ENCODE data around the gene TMCC2.
"Not testable (repeated sequence)": the region's sequence is repeated elsewhere in the genome, so short reads cannot be mapped to it uniquely, and the experiment has no call there.

TMCC2 gene, protein sequence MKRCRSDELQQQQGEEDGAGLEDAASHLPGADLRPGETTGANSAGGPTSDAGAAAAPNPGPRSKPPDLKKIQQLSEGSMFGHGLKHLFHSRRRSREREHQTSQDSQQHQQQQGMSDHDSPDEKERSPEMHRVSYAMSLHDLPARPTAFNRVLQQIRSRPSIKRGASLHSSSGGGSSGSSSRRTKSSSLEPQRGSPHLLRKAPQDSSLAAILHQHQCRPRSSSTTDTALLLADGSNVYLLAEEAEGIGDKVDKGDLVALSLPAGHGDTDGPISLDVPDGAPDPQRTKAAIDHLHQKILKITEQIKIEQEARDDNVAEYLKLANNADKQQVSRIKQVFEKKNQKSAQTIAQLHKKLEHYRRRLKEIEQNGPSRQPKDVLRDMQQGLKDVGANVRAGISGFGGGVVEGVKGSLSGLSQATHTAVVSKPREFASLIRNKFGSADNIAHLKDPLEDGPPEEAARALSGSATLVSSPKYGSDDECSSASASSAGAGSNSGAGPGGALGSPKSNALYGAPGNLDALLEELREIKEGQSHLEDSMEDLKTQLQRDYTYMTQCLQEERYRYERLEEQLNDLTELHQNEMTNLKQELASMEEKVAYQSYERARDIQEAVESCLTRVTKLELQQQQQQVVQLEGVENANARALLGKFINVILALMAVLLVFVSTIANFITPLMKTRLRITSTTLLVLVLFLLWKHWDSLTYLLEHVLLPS
- long read RNA-seq, partial matches to known transcripts = 1 of 1 reads
- long read RNA-seq, other reads (novel, unspliced or antisense) = 0 of 1 reads

DNA sequence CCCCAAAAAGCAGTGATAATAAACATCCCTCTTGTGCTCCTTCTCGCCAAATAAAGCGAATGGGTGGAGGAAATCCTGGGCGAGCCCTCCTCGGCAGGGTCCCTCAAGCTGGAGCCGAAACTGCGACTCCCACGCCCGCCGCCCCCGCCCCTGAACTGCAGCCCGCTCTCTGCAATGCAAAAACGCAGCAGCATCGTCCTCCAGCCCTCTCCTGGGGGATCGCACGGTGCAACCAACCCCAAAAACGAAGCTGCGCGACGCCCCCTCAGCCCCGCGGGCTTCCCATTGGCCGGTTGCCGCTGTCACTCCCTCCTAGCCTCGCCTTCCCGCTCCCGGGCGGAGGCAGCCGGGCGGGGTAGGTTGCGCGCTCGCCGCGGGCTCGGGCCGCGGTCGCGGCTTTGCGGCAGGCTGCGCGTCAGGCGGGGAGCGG is at the start of gene TMCC2:
TSS of gene TMCC2 (plus strand) at position 363 of the 430 bp plus-strand sequence. CDS start 619 bp downstream, outside the sequence.
- DNase-seq (ENCODE audit: low read depth in 1 of 2, low spot score in 1 of 2) = peak; percentile 51 to 59
- TF ChIP-seq GABPA (IDR thresholded peaks at IDR 0.05; ENCODE audit: low read depth) (no peak), POLR2AphosphoS5 (IDR thresholded peaks at IDR 0.05; ENCODE audit: low read depth) (no peak), SPI1 (IDR thresholded peaks at IDR 0.05; ENCODE audit: borderline replicate concordance, low read depth) (no peak)
- TF ChIP-seq, protein P1, sequence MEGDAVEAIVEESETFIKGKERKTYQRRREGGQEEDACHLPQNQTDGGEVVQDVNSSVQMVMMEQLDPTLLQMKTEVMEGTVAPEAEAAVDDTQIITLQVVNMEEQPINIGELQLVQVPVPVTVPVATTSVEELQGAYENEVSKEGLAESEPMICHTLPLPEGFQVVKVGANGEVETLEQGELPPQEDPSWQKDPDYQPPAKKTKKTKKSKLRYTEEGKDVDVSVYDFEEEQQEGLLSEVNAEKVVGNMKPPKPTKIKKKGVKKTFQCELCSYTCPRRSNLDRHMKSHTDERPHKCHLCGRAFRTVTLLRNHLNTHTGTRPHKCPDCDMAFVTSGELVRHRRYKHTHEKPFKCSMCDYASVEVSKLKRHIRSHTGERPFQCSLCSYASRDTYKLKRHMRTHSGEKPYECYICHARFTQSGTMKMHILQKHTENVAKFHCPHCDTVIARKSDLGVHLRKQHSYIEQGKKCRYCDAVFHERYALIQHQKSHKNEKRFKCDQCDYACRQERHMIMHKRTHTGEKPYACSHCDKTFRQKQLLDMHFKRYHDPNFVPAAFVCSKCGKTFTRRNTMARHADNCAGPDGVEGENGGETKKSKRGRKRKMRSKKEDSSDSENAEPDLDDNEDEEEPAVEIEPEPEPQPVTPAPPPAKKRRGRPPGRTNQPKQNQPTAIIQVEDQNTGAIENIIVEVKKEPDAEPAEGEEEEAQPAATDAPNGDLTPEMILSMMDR (IDR thresholded peaks at IDR 0.05; ENCODE audit: insufficient read depth, low read length) = no peak
- TF ChIP-seq, protein P2, sequence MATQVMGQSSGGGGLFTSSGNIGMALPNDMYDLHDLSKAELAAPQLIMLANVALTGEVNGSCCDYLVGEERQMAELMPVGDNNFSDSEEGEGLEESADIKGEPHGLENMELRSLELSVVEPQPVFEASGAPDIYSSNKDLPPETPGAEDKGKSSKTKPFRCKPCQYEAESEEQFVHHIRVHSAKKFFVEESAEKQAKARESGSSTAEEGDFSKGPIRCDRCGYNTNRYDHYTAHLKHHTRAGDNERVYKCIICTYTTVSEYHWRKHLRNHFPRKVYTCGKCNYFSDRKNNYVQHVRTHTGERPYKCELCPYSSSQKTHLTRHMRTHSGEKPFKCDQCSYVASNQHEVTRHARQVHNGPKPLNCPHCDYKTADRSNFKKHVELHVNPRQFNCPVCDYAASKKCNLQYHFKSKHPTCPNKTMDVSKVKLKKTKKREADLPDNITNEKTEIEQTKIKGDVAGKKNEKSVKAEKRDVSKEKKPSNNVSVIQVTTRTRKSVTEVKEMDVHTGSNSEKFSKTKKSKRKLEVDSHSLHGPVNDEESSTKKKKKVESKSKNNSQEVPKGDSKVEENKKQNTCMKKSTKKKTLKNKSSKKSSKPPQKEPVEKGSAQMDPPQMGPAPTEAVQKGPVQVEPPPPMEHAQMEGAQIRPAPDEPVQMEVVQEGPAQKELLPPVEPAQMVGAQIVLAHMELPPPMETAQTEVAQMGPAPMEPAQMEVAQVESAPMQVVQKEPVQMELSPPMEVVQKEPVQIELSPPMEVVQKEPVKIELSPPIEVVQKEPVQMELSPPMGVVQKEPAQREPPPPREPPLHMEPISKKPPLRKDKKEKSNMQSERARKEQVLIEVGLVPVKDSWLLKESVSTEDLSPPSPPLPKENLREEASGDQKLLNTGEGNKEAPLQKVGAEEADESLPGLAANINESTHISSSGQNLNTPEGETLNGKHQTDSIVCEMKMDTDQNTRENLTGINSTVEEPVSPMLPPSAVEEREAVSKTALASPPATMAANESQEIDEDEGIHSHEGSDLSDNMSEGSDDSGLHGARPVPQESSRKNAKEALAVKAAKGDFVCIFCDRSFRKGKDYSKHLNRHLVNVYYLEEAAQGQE (IDR thresholded peaks at IDR 0.05; ENCODE audit: insufficient replicate concordance, low read depth) = no peak
- peaks cover 35% of the 10 kb centered on the region for H3K27me3 ChIP-seq (ENCODE audit: insufficient read depth, poor library complexity, severe bottlenecking)
- H3K27ac ChIP-seq (replicated peaks) = no peak within 1 kb of the TSS
- peak within 1 kb of the TSS; percentile 54 for H3K4me3 ChIP-seq (replicated peaks; ENCODE audit: insufficient read depth, low read length)

DNA sequence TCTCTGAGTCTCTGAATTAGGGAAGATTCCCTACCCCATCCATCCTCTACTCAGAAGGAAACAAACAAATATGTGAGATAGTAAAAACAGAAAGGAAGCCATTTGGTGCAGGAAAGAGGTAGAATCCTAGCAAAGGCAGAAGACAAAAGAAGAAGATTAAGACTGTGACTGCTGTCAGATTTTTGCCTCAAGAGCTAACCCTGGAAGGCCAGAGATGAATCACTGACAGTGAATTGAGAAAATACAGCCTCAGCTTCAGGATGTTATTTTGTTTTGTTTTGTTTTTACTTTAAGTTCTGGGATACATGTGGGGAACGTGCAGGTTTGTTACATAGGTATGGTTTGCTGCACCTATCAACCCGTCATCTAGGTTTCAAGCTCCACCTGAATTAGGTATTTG is 47.9 kb upstream of the TMCC2 start:
- Histone ChIP-seq H3K27me3 (ENCODE audit: insufficient read depth, poor library complexity, severe bottlenecking) (no peaks in the 10 kb centered on the region), H3K4me3 (replicated peaks; ENCODE audit: insufficient read depth, low read length) (no peak overlapping the region), H3K27ac (replicated peaks) (no peak overlapping the region)
- TF ChIP-seq POLR2AphosphoS5 (IDR thresholded peaks at IDR 0.05; ENCODE audit: low read depth) (no peak), GABPA (IDR thresholded peaks at IDR 0.05; ENCODE audit: low read depth) (no peak), SPI1 (IDR thresholded peaks at IDR 0.05; ENCODE audit: borderline replicate concordance, low read depth) (no peak)
- TF ChIP-seq, protein P1 (IDR thresholded peaks at IDR 0.05; ENCODE audit: insufficient read depth, low read length) = no peak
- TF ChIP-seq, protein P2 (IDR thresholded peaks at IDR 0.05; ENCODE audit: insufficient replicate concordance, low read depth) = no peak
- no peak for DNase-seq (ENCODE audit: low read depth in 1 of 2, low spot score in 1 of 2)

DNA sequence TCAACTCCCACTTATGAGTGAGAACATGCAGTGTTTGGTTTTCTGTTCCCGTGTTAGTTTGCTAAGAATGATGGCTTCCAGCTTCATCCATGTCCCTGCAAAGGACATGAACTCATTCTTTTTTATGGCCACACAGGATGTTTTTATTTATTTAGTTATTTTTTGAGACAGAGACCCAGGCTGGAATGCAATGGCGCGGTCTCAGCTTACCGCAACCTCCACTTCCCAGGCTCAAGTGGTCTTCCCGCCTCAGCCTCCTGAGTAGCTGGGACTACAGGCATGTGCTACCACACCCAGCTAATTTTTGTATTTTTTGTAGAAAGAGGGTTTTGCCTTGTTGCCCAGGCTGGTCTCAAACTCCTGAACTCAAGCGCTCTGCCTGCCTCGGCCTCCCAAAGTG is 47.4 kb upstream of the TMCC2 start:
- not testable (repeated sequence) for DNase-seq (ENCODE audit: low read depth in 1 of 2, low spot score in 1 of 2); H3K27me3 ChIP-seq (ENCODE audit: insufficient read depth, poor library complexity, severe bottlenecking); H3K27ac ChIP-seq (replicated peaks); H3K4me3 ChIP-seq (replicated peaks; ENCODE audit: insufficient read depth, low read length)

DNA sequence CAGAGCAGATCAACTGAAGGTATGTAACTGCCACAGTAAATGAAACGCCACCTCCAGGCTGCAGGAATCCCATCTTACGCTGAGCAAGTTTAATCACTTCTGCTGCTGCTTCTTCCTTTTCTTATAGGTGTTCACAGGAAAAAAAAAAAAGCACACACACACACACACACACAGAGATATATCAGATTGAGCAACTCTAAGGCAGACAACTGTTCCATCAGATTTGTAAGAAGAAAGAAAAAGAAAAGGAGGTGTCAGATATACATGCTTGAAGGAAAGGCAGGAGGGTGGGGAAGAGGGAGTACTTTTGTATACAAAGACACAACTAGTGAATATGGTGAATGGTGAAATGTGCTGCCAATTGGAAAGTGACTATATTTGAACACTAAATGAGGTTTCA is 44.8 kb upstream of the TMCC2 start:
- Histone ChIP-seq H3K27me3 (ENCODE audit: insufficient read depth, poor library complexity, severe bottlenecking) (no peaks in the 10 kb centered on the region), H3K4me3 (replicated peaks; ENCODE audit: insufficient read depth, low read length) (no peak overlapping the region), H3K27ac (replicated peaks) (no peak overlapping the region)
- TF ChIP-seq, protein P1 (IDR thresholded peaks at IDR 0.05; ENCODE audit: insufficient read depth, low read length) = no peak
- TF ChIP-seq, protein P2 (IDR thresholded peaks at IDR 0.05; ENCODE audit: insufficient replicate concordance, low read depth) = no peak
- TF ChIP-seq POLR2AphosphoS5 (IDR thresholded peaks at IDR 0.05; ENCODE audit: low read depth) (no peak), SPI1 (IDR thresholded peaks at IDR 0.05; ENCODE audit: borderline replicate concordance, low read depth) (no peak), GABPA (IDR thresholded peaks at IDR 0.05; ENCODE audit: low read depth) (no peak)
- no peak for DNase-seq (ENCODE audit: low read depth in 1 of 2, low spot score in 1 of 2)

Measured in HL-60 (cell line).